Measurements from ENCODE around the gene UMODL1. TPM values are rescaled to one million over a fixed set of nuclear protein-coding genes. Genes with fewer than 3 reads are reported as not detected.

Gene UMODL1
- total and polyA plus RNA-seq, 2 experiments from 2014 or later, result 0.15 to 0.47 TPM

- 82% methylated on average over 10 of the region's 10 CpGs for WGBS (ENCODE audit: low lambda C conversion rate, missing lambda C conversion rate)
These were observed 25.4 kb downstream of the UMODL1 start for GRCh38 chr21:42096566-42096965.

GRCh38 chr21:42097274-42097673, 26.2 kb downstream of the UMODL1 start:
- no peak overlapping the region for H2AFZ ChIP-seq
- no peak overlapping the region for H3K4me2 ChIP-seq
- H3K27me3 ChIP-seq, result no peaks in the 10 kb centered on the region
- TF ChIP-seq EZH2phosphoT487 (IDR thresholded peaks at IDR 0.05; ENCODE audit: low read depth, severe bottlenecking, unreplicated experiment) (no peak), EZH2 (IDR thresholded peaks at IDR 0.05; ENCODE audit: borderline replicate concordance) (no peak), CTCF (IDR thresholded peaks at IDR 0.05; ENCODE audit: poor library complexity) (no peak)
- H3K4me1 ChIP-seq (ENCODE audit: insufficient read depth), result peaks cover 25% of the 10 kb centered on the region
- H3K9me3 ChIP-seq (ENCODE audit: low read depth), result no peaks in the 10 kb centered on the region
- no peak for DNase-seq (ENCODE audit: low spot score)
- 92% methylated on average over 3 of the region's 3 CpGs for WGBS (ENCODE audit: low lambda C conversion rate, missing lambda C conversion rate)
- peak overlapping the region; percentile 85 for H3K27ac ChIP-seq
- no peaks in the 10 kb centered on the region for H3K79me2 ChIP-seq
- H3K9me2 ChIP-seq (replicated peaks; ENCODE audit: insufficient read depth), result no peaks in the 10 kb centered on the region
- H3K4me3 ChIP-seq, result no peak overlapping the region
- H4K20me1 ChIP-seq (ENCODE audit: insufficient read depth, poor library complexity, severe bottlenecking), result no peaks in the 10 kb centered on the region
- H3K36me3 ChIP-seq (replicated peaks; ENCODE audit: insufficient read depth, low read depth), result no peaks in the 10 kb centered on the region

More at GRCh38 chr21:42096566-42096965, 25.4 kb downstream of the UMODL1 start:
- no peak overlapping the region for H3K4me3 ChIP-seq
- TF ChIP-seq EZH2phosphoT487 (IDR thresholded peaks at IDR 0.05; ENCODE audit: low read depth, severe bottlenecking, unreplicated experiment) (no peak), EZH2 (IDR thresholded peaks at IDR 0.05; ENCODE audit: borderline replicate concordance) (no peak), CTCF (IDR thresholded peaks at IDR 0.05; ENCODE audit: poor library complexity) (no peak)
- H3K9me3 ChIP-seq (ENCODE audit: low read depth), result no peaks in the 10 kb centered on the region
- no peak overlapping the region for H2AFZ ChIP-seq
- no peaks in the 10 kb centered on the region for H4K20me1 ChIP-seq (ENCODE audit: insufficient read depth, poor library complexity, severe bottlenecking)
- no peak for DNase-seq (ENCODE audit: low spot score)
- H3K79me2 ChIP-seq, result no peaks in the 10 kb centered on the region
- H3K36me3 ChIP-seq (replicated peaks; ENCODE audit: insufficient read depth, low read depth), result no peaks in the 10 kb centered on the region
- no peaks in the 10 kb centered on the region for H3K9me2 ChIP-seq (replicated peaks; ENCODE audit: insufficient read depth)
- peaks cover 19% of the 10 kb centered on the region for H3K4me1 ChIP-seq (ENCODE audit: insufficient read depth)
- no peaks in the 10 kb centered on the region for H3K27me3 ChIP-seq
- peak overlapping the region; percentile 85 for H3K27ac ChIP-seq
- H3K4me2 ChIP-seq, result no peak overlapping the region

GRCh38 chr21:42097860-42098454, 26.8 kb downstream of the UMODL1 start:
- H3K4me3 ChIP-seq, result no peak overlapping the region
- no peak overlapping the region for H2AFZ ChIP-seq
- no peaks in the 10 kb centered on the region for H4K20me1 ChIP-seq (ENCODE audit: insufficient read depth, poor library complexity, severe bottlenecking)
- WGBS (ENCODE audit: low lambda C conversion rate, missing lambda C conversion rate), result 37% methylated on average over 8 of the region's 8 CpGs
- H3K9me2 ChIP-seq (replicated peaks; ENCODE audit: insufficient read depth), result no peaks in the 10 kb centered on the region
- no peaks in the 10 kb centered on the region for H3K27me3 ChIP-seq
- H3K4me1 ChIP-seq (ENCODE audit: insufficient read depth), result peaks cover 30% of the 10 kb centered on the region
- no peaks in the 10 kb centered on the region for H3K79me2 ChIP-seq
- H3K27ac ChIP-seq, result peak overlapping the region; percentile 96
- no peaks in the 10 kb centered on the region for H3K9me3 ChIP-seq (ENCODE audit: low read depth)
- no peak for TF ChIP-seq EZH2 (IDR thresholded peaks at IDR 0.05; ENCODE audit: borderline replicate concordance)
- TF ChIP-seq CTCF (IDR thresholded peaks at IDR 0.05; ENCODE audit: poor library complexity), result no peak
- no peak for TF ChIP-seq EZH2phosphoT487 (IDR thresholded peaks at IDR 0.05; ENCODE audit: low read depth, severe bottlenecking, unreplicated experiment)
- no peaks in the 10 kb centered on the region for H3K36me3 ChIP-seq (replicated peaks; ENCODE audit: insufficient read depth, low read depth)
- DNase-seq (ENCODE audit: low spot score), result peak; percentile 91
- H3K4me2 ChIP-seq, result no peak overlapping the region
